HepG2 (cell line): Measurements from ENCODE around the gene CD96.

Experiments used
- CTCF ChIP-seq: sonication (generic); formaldehyde crosslinking; IDR thresholded peaks from 2 replicates; pipeline ENCODE4 v1.5.0; 2020; ENCODE audit warnings: mild to moderate bottlenecking, missing genetic modification reagents, moderate library complexity
- EP300 ChIP-seq, 3 experiments: sonication (generic) in 1 of 3; formaldehyde crosslinking in 1 of 3; IDR thresholded peaks; 2 replicates each; pipeline versions ENCODE4 v1.5.1 to v1.6.1; 2011 to 2020; ENCODE audit warnings: low read depth in 2 of 3, low read length in 2 of 3, borderline replicate concordance in 1 of 3, improper control_type of control experiment in 1 of 3, mild to moderate bottlenecking in 1 of 3, missing genetic modification reagents in 1 of 3, moderate library complexity in 1 of 3
- HOXA9 ChIP-seq: sonication (generic); formaldehyde crosslinking; IDR thresholded peaks from 2 replicates; pipeline ENCODE4 v1.8.1; 2022; ENCODE audit warnings: missing genetic modification reagents, mild to moderate bottlenecking, moderate library complexity, borderline replicate concordance
- MIER2 ChIP-seq: IDR thresholded peaks from 2 replicates; pipeline ENCODE4 v1.6.1; 2016; ENCODE audit warnings: missing biosample characterization, missing genetic modification reagents
- RFX5 ChIP-seq: IDR thresholded peaks from 2 replicates; pipeline ENCODE4 v1.6.1; 2011; ENCODE audit warnings: low read depth, low read length, improper control_type of control experiment
- SRF ChIP-seq: IDR thresholded peaks from 2 replicates; pipeline ENCODE4 v1.6.1; 2011; ENCODE audit warnings: mild to moderate bottlenecking, low read depth, low read length, moderate library complexity
- TAF1 ChIP-seq: sonication (generic); formaldehyde crosslinking; IDR thresholded peaks from 2 replicates; pipeline ENCODE4 v1.4.0; 2020; ENCODE audit warnings: missing genetic modification reagents
- USF2 ChIP-seq, 2 experiments: sonication (generic) in 1 of 2; formaldehyde crosslinking in 1 of 2; IDR thresholded peaks; 2 replicates each; pipeline versions ENCODE4 v1.5.1 to v1.6.1; 2011 to 2020; ENCODE audit warnings: borderline replicate concordance in 1 of 2, low read depth in 1 of 2, low read length in 1 of 2, mild to moderate bottlenecking in 1 of 2, missing genetic modification reagents in 1 of 2, moderate library complexity in 1 of 2
- YY1 ChIP-seq: IDR thresholded peaks from 2 replicates; pipeline ENCODE4 v1.6.1; 2011; ENCODE audit warnings: low read length, low read depth, moderate library complexity, mild to moderate bottlenecking; ENCODE audit not compliant: insufficient read depth, insufficient replicate concordance
- ZBTB10 ChIP-seq: sonication (generic); formaldehyde crosslinking; IDR thresholded peaks from 2 replicates; pipeline ENCODE4 v1.4.0; 2020; ENCODE audit warnings: missing genetic modification reagents, borderline replicate concordance
- ZNF274 ChIP-seq: sonication (generic); formaldehyde crosslinking; IDR thresholded peaks from 2 replicates; pipeline ENCODE4 v1.5.1; 2020; ENCODE audit warnings: mild to moderate bottlenecking, missing genetic modification reagents
- ZSCAN25 ChIP-seq: sonication (generic); formaldehyde crosslinking; IDR thresholded peaks from 2 replicates; pipeline ENCODE4 v1.8.0; 2022; ENCODE audit warnings: mild to moderate bottlenecking, missing genetic modification reagents
- TF ChIP-seq, protein P1 (sequence below): sonication (generic); formaldehyde crosslinking; IDR thresholded peaks from 2 replicates; pipeline ENCODE4 v1.5.1; 2020; ENCODE audit warnings: mild to moderate bottlenecking, missing genetic modification reagents

DNA sequence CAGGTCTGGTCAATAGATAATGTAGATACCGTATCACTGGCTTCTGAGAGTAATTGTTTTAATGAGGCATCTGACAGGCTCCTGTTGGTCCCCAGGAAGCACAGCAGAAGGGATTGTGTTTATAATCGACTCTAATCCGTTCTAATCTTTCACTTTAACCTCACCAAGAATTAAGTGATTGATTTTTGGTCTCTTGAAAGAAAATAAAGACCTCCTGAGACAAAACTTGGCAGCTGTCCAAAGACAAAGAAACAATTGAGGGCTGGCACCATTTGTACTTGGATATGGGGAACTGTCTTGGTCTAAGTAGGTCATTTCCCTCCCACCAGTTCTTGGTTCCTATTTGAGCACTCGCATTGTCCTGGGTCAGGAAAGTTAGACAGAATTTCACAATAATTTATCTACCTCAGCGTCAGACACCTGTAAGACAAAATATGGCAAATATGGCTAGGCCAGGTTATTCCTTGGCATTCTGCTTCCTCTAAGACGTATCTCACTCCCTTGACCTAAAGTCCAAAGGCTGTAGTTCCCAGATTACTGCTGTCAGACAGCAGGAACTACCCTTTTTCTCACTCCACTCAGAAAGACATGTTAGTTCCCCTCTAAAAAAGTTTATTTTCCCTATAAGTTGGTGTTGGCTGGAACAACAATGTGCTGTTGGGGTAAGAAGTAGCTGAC, 22.7 kb upstream of the CD96 start:
- TF ChIP-seq HOXA9 (CRISPR knock-in tag): no peak
- TF ChIP-seq RFX5: no peak
- no peak for TF ChIP-seq CTCF (CRISPR knock-in tag)
- TF ChIP-seq TAF1 (CRISPR knock-in tag): no peak
- no peak for TF ChIP-seq SRF
- no peak for TF ChIP-seq USF2 (IDR thresholded peaks at IDR 0.05; ENCODE audit: low read depth, low read length)
- no peak for TF ChIP-seq USF2 (CRISPR knock-in tag; IDR thresholded peaks at IDR 0.05; ENCODE audit: borderline replicate concordance)
- TF ChIP-seq MIER2: no peak
- TF ChIP-seq YY1: no peak
- TF ChIP-seq ZBTB10: no peak
- no peak for TF ChIP-seq ZSCAN25
- TF ChIP-seq, protein P1, sequence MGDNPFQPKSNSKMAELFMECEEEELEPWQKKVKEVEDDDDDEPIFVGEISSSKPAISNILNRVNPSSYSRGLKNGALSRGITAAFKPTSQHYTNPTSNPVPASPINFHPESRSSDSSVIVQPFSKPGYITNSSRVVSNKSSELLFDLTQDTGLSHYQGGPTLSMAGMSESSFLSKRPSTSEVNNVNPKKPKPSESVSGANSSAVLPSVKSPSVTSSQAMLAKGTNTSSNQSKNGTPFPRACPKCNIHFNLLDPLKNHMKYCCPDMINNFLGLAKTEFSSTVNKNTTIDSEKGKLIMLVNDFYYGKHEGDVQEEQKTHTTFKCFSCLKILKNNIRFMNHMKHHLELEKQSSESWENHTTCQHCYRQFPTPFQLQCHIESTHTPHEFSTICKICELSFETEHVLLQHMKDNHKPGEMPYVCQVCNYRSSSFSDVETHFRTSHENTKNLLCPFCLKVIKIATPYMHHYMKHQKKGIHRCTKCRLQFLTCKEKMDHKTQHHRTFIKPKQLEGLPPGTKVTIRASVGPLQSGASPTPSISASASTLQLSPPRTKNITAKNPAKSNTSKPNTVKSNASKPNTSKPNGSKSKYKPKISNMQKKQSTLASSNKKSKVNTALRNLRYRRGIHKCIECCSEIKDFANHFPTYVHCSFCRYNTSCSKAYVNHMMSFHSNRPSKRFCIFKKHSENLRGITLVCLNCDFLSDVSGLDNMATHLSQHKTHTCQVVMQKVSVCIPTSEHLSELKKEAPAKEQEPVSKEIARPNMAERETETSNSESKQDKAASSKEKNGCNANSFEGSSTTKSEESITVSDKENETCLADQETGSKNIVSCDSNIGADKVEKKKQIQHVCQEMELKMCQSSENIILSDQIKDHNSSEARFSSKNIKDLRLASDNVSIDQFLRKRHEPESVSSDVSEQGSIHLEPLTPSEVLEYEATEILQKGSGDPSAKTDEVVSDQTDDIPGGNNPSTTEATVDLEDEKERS (CRISPR knock-in tag): no peak
- TF ChIP-seq ZNF274 (CRISPR knock-in tag): no peak
- no peak for TF ChIP-seq EP300 (IDR thresholded peaks at IDR 0.05; ENCODE audit: low read depth in 2 of 2, low read length in 2 of 2)
- TF ChIP-seq EP300 (CRISPR knock-in tag; IDR thresholded peaks at IDR 0.05; ENCODE audit: borderline replicate concordance): no peak
